SK-N-SH (cell line): ENCODE data around the gene CEBPB.

ENCODE experiments used
- ELF1 ChIP-seq: IDR thresholded peaks from 2 replicates; pipeline ENCODE4 v1.4.0; 2012
- EP300 ChIP-seq, 2 experiments: IDR thresholded peaks; 2 replicates each; pipeline versions ENCODE4 v1.4.0 to v1.6.1; 2012; ENCODE audit warnings: borderline replicate concordance in 1 of 2, low read depth in 1 of 2, low read length in 1 of 2
- EZH2phosphoT487 ChIP-seq: fragments of 200-600 bp; sonication (generic); IDR thresholded peaks from 2 replicates; pipeline ENCODE4 v1.6.1; 2017; ENCODE audit warnings: low read depth, mixed run types, mild to moderate bottlenecking, antibody characterized with exemption, moderate library complexity, borderline replicate concordance
- RAD21 ChIP-seq: IDR thresholded peaks from 2 replicates; pipeline ENCODE4 v1.6.1; 2012; ENCODE audit warnings: mild to moderate bottlenecking, low read length
- TF ChIP-seq, protein P1 (sequence below): fragments of 200-600 bp; sonication (generic); IDR thresholded peaks from 2 replicates; pipeline ENCODE4 v1.6.1; 2017; ENCODE audit warnings: antibody characterized with exemption, mild to moderate bottlenecking, moderate library complexity
- TF ChIP-seq, protein P2 (sequence below): fragments of 150-350 bp; IDR thresholded peaks from 2 replicates; pipeline ENCODE4 v1.6.1; 2016; ENCODE audit warnings: mild to moderate bottlenecking, low read depth, low read length
- TF ChIP-seq, protein P3 (sequence below): IDR thresholded peaks from 2 replicates; pipeline ENCODE4 v1.4.0; 2012; ENCODE audit warnings: low read depth, borderline replicate concordance

DNA sequence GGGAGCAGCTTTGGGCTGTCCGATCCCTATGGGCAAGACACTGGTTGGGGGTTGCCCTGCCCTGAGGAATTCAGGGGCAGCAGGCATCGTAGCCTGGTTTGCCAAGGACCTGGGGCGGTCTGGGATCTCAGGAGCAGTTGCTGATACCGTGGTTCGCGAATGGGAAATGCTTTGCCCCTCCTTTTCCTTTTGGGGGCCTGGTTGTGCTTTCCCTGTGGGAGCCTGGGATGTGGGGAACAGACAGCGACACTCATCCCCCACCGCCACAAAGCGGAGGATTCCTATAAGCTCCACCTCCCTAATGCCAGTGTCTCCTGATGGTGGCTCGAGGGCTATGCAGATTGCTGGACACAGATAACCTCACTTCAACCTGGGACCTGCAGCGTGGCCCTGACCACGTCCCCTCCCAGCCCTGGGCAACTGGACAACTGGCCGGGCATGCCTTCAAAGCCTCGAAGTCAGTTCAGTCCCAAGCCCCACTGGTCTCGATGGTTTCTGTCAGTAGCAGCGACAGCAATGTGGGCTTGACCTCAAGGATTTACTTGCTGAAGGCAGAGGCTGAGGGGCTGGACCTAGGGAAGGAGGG, 3.3 kb downstream of the CEBPB start:
- TF ChIP-seq, protein P1, sequence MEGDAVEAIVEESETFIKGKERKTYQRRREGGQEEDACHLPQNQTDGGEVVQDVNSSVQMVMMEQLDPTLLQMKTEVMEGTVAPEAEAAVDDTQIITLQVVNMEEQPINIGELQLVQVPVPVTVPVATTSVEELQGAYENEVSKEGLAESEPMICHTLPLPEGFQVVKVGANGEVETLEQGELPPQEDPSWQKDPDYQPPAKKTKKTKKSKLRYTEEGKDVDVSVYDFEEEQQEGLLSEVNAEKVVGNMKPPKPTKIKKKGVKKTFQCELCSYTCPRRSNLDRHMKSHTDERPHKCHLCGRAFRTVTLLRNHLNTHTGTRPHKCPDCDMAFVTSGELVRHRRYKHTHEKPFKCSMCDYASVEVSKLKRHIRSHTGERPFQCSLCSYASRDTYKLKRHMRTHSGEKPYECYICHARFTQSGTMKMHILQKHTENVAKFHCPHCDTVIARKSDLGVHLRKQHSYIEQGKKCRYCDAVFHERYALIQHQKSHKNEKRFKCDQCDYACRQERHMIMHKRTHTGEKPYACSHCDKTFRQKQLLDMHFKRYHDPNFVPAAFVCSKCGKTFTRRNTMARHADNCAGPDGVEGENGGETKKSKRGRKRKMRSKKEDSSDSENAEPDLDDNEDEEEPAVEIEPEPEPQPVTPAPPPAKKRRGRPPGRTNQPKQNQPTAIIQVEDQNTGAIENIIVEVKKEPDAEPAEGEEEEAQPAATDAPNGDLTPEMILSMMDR: no peak
- TF ChIP-seq, protein P2, sequence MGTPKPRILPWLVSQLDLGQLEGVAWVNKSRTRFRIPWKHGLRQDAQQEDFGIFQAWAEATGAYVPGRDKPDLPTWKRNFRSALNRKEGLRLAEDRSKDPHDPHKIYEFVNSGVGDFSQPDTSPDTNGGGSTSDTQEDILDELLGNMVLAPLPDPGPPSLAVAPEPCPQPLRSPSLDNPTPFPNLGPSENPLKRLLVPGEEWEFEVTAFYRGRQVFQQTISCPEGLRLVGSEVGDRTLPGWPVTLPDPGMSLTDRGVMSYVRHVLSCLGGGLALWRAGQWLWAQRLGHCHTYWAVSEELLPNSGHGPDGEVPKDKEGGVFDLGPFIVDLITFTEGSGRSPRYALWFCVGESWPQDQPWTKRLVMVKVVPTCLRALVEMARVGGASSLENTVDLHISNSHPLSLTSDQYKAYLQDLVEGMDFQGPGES: no peak
- TF ChIP-seq EP300 (IDR thresholded peaks at IDR 0.05; ENCODE audit: borderline replicate concordance in 1 of 2, low read depth in 1 of 2, low read length in 1 of 2) (no peak), EZH2phosphoT487 (no peak), RAD21 (no peak), ELF1 (no peak)
- TF ChIP-seq, protein P3, sequence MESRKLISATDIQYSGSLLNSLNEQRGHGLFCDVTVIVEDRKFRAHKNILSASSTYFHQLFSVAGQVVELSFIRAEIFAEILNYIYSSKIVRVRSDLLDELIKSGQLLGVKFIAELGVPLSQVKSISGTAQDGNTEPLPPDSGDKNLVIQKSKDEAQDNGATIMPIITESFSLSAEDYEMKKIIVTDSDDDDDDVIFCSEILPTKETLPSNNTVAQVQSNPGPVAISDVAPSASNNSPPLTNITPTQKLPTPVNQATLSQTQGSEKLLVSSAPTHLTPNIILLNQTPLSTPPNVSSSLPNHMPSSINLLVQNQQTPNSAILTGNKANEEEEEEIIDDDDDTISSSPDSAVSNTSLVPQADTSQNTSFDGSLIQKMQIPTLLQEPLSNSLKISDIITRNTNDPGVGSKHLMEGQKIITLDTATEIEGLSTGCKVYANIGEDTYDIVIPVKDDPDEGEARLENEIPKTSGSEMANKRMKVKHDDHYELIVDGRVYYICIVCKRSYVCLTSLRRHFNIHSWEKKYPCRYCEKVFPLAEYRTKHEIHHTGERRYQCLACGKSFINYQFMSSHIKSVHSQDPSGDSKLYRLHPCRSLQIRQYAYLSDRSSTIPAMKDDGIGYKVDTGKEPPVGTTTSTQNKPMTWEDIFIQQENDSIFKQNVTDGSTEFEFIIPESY: no peak
